Nucleus accumbens (tissue), 56 donors: ENCODE results near the gene SEPTIN8.
A peak's percentile ranks its signal among the peaks of the same experiment; 100 is the strongest.

ENCODE experiments used
- DNase-seq, 56 donors: peaks; one replicate each; lab custom pipeline; 2025; lab: John Stamatoyannopoulos, UW

SEPTIN8 gene

GRCh38 chr5:132788508-132788907 lies 11.5 kb upstream of the SEPTIN8 start:
- no peak for DNase-seq

DNA sequence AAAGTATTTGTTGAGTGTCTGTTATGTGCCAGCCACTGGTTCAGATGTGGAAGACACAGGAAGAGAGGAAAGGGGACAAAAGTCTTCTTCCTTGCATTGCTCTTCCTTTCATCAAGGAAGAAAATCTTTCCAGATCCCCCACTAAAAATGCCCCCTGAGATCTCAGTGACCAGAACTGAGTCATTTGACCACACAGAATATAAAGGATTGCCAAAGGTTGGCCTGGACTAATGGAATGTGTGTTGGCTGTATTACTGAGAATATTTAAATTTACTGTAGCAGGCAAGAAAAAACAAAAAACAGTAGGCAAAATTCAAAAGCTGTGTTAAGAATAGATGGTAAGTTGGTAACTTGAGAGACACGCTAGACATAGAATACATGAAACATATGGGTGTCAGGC lies 10.0 kb upstream of the SEPTIN8 start:
- no peak for DNase-seq

DNA sequence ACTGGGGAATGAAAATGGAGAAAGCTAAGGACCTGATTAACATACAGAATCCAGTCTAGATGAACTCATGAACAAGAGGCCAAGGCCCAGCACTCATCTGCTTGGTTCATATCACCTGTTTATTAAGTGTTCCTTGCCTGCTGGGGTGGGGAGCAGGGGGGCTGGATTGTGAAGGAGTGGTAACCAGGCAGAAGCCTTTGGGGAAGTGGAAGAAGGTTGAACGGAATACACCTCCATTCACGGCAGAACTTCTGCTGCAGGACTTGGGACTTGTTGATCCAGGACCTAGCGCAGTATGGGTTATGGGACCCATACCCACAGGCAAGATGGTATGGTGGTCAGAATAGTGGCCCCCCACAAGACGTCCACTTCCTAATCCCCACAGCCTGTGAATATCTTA lies 8.8 kb upstream of the SEPTIN8 start:
- no peak for DNase-seq

DNA sequence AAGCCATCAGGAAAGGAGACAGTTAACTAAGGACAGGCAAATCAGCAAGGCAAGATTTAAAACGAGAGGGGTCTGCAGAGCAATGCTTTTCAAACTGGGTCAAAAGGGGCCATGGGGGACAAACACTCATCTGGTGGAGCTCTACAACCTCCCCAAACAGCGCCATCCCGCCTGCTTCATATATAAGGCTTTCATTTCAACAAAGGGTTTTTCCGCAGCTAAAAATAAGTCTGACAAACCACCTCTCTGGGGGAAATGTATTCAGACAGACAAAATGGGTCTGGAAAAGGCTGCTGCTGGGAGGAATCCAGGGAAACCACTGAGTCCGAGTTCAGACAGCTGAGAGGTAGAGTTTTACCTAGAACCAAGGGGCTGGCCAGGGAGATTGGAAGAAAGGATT lies 8.3 kb upstream of the SEPTIN8 start:
- no peak for DNase-seq

GRCh38 chr5:132782101-132782500 lies 5.1 kb upstream of the SEPTIN8 start:
- peak in 4 of 56 donors; percentile 16 to 34 (median 28) for DNase-seq

DNA sequence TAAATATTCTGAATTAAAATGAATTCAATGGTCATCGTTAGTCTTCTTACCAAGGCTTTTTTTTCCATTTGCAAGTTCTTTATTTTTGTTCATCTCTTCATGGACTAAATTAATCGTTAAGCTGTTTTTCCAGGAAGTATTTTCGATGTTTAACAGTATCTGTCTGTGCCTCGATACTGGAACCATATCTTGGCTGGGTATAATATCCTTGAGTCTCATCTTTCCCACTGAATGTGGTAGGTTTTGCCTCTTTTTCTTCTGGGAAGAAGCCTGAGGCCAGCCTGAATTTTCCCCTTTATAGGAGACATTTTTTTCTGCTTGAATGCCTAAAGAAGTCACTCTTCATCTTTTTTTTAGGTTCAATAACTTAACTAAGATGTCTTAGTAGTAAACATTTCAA lies 4.0 kb upstream of the SEPTIN8 start:
- no peak for DNase-seq

DNA sequence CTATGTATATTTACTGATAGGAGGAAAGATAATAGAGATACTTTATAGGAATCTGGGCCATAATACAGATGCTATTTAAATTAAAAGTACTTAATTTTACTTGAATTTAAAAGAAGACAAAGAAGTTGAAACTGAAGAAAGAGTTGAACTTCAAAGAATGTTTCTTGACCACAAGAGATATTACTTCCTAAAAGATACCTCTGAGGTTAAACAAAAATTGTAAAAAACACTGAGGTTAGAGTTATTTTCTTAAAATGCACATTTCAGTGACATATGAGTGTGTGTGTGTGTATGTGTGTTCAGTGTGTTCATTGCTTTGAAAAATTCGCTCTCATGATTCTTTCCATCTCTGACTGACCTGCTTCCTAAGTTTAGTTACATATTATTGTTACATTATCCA lies 3.5 kb upstream of the SEPTIN8 start:
- no peak for DNase-seq

- DNase-seq, result peak in 46 of 56 donors; percentile 18 to 84 (median 64)
These were observed 2.9 kb upstream of the SEPTIN8 start for GRCh38 chr5:132779961-132780360.

- DNase-seq, result no peak
These were observed 1.8 kb upstream of the SEPTIN8 start for GRCh38 chr5:132778856-132779255.

DNA sequence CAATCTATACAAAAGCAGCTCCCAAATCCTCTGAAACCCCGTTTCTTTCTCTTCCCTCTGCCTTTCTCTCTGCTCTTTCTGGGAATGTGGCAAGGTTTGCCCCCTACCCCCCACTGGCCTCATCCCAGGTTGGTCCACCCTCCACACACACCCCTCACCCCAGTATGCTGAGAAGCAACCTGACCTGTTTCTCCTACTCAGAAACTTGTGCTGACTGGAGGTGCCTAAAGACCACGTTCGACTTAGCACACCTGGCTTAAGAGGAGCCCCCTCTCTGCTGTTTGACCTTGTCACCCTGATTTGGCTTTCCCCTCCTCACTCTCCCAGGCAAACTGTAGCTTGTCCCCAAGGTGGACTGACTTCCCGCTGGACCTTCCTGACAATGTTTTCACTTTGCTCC lies 1.1 kb upstream of the SEPTIN8 start:
- DNase-seq, result peak in 2 of 56 donors; percentile 53 to 55

DNA sequence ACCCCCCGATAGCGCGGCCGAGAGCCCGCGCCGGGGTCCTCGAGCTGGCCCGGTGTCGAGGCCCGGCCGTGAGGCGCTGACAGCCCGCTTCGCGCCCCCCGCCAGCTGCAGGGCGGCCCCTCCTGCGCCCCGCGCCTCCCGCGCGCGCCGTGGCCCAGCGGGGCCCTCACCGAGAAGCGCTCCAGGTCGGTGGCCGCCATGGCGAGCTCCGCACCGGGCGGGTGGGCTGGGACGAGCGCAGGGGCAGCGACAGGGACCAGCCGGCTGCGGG lies 166 bp downstream of the SEPTIN8 start:
- no peak for DNase-seq

- DNase-seq, result peak in 43 of 56 donors; percentile 21 to 80 (median 59)
These were observed 705 bp downstream of the SEPTIN8 start for GRCh38 chr5:132776131-132776937.

DNA sequence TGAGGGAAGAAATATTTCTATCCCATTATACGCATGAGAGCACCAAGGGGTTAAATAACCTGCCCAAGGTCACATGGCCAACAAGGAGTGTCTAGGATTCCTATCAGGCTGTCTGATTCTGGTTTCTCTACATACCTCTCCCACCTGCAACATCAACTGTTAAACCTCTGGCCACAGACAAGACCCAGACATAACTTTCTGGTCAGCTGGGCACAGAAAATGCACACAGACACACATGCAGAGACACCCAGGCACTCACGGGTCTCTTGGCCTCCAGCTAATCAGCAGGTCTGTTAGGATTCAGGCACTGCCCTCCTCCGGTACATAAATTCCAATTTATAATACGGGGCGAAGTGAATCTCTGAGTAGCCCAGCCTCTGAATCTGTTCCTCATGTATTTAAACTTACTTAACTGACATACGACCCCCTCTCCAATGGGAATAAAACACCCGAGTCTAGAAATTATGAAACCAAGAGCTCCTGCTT lies 1.5 kb downstream of the SEPTIN8 start:
- peak in 3 of 56 donors; percentile 20 to 38 (median 35) for DNase-seq

DNA sequence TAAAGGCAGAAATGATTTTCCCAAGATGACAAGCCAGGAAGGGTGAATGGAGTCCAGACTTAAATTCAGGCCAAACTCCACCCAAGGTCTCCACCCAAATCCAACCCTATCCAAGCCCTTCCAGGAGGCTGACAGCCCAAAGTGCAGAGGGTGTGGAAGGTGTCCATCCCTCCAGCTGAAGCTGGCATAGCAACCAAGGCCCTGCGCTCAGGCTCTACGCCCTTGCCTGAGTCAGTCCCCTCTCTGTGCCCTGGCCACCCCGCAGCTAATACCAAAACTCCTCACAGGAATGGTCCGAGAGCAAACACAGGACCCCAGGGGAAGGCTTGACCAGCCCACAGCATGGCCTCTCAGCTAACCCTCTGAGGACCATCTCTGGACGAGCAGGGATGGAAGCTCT lies 2.1 kb downstream of the SEPTIN8 start:
- no peak for DNase-seq

- DNase-seq, result no peak
These were observed 2.6 kb downstream of the SEPTIN8 start for GRCh38 chr5:132774406-132774805.

GRCh38 chr5:132773601-132774355 lies 3.3 kb downstream of the SEPTIN8 start:
- peak in 2 of 56 donors; percentile 41 to 47 for DNase-seq

DNA sequence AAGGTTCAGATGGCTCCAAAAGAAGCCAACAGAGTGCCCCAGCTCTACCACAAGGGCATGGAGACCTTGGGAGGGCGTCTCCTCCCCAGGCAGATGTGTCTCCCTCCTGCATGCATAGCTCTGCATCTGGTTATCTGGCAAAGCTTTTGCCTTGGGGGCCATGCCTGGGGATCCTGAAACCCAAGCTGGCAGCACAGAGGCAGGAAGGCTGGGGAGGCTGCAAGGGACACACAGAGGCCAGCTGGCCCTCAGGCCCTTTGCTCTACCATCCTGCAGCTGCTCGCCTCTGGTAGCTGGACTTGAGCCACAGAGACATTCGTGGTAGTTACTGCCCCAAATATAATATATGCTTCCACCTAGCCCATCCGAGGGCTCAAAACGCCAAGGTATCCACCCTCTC lies 3.9 kb downstream of the SEPTIN8 start:
- peak in 8 of 56 donors; percentile 24 to 47 (median 32) for DNase-seq

DNA sequence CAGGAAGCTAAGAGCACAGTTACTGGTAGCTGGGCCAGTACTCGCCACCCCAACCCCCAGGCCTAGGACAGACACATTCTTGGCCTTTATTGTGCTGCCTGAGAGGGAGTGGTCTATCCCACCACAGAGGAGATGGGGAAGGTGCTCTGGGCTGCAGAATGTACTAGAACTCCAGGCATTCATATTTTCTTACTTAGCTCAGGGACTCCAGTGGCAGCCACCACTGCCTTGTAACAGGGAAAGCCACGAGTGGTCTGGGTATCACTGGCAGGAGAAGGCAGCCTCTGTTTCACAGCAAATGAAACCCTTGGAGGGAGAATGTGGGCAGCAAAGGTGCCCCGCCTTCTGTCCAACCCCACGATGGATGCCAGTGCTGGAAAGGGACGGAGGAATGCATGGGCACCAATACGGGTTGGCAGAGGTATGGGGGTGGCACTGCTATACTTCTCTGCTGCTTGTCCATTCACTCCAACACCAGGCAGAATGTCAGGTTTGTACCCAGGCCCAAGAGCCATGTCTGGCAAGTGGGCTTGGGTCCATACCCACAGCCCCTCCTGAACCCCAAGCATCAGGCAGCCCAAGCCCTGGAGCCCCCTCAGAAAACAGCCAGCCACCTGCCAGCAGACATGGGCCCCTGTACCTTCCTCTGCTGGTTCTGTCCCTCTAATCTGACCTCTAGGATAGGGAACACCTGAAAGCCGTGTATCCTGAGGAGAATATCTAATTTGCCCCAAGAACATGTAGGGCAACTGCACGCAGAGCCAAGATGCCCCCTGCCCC lies 4.6 kb downstream of the SEPTIN8 start:
- DNase-seq, result peak in 4 of 56 donors; percentile 20 to 33 (median 30)

DNA sequence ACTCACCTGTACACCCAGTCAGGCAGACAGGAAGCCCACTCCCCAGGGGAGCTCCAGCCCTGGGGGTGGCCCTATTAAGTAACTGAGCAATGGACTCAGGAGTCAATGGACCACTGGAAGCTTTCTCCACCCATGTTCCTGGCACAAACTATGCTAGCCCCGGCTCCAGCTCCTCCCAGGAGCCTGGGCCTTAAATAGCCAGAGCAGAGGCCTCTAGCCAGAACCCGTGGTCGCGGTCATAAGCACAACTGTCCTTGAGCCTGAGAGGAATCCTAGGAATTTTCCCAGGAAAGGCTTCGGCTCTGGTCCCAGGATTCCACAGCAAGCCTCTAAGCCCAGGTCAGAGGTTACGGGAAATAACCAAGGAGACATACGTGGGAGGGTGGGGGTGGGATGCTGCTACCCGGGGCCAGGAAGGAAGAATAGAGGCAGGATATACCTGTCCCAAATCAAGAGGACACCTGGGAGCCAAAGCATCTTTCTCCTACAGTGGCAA lies 5.5 kb downstream of the SEPTIN8 start:
- DNase-seq, result peak in 2 of 56 donors; percentile 21 to 25

- DNase-seq, result peak in 12 of 56 donors; percentile 24 to 60 (median 32)
These were observed 6.4 kb downstream of the SEPTIN8 start for GRCh38 chr5:132770476-132771159.
